Caco-2 (cell line): ENCODE data around the gene PLXNC1. TPM values are rescaled to one million over a fixed set of nuclear protein-coding genes. Genes with fewer than 3 reads are reported as not detected.

Experiments used
- BruUV-seq: library from RNA; stranded (reverse); fragments of 400-500 nt; replicated peaks from 2 replicates; lab custom pipeline; 2021; lab: Mats Ljungman, UMichigan
- CTCF ChIA-PET: fragments of 300-600 bp; sonication (Branson Sonifier 250); formaldehyde crosslinking; loops from one replicate; lab custom pipeline; 2022; ENCODE audit warnings: antibody characterized with exemption; lab: Charles Lee
- POLR2A ChIA-PET: fragments of 300-600 bp; sonication (Branson Sonifier 250); formaldehyde crosslinking; loops from one replicate; lab custom pipeline; 2022; ENCODE audit warnings: antibody characterized with exemption; lab: Charles Lee
- DNase-seq, 2 experiments: peaks; one replicate each; pipeline versions ENCODE4 v3.0.0 to v3.0.0-alpha.2; 2020 to 2022
- H3K27me3 ChIP-seq: replicated peaks from 2 replicates; pipeline ENCODE4 v1.6.0; 2011; ENCODE audit warnings: low read length; ENCODE audit not compliant: control insufficient read depth, insufficient read depth
- H3K36me3 ChIP-seq: 2 replicates; pipeline ENCODE4 v1.5.1; 2011; ENCODE audit warnings: low read length; ENCODE audit not compliant: control insufficient read depth, insufficient read depth
- H3K4me1 ChIP-seq: fragments of 250-450 bp; sonication (Bioruptor Pico); 2 replicates; pipeline ENCODE4 v1.5.1; 2020; ENCODE audit warnings: mild to moderate bottlenecking
- H3K4me3 ChIP-seq: 2 replicates; pipeline ENCODE4 v1.5.1; 2011; ENCODE audit warnings: low read depth, mild to moderate bottlenecking, control low read depth, low read length
- H3K9me3 ChIP-seq: fragments of 250-450 bp; sonication (Bioruptor Pico); 2 replicates; pipeline ENCODE4 v1.5.1; 2020; ENCODE audit warnings: mild to moderate bottlenecking, moderate library complexity
- H3K27ac Mint-ChIP-seq: one replicate; pipeline ENCODE4 v1.8.0; 2022; ENCODE audit warnings: mixed read lengths; ENCODE audit not compliant: unreplicated experiment
- H3K27me3 Mint-ChIP-seq: one replicate; pipeline ENCODE4 v1.8.0; 2022; ENCODE audit warnings: mixed read lengths; ENCODE audit not compliant: insufficient read depth, unreplicated experiment
- H3K36me3 Mint-ChIP-seq: one replicate; pipeline ENCODE4 v1.8.0; 2022; ENCODE audit warnings: mild to moderate bottlenecking, mixed read lengths; ENCODE audit not compliant: insufficient read depth, unreplicated experiment
- H3K4me1 Mint-ChIP-seq: one replicate; pipeline ENCODE4 v1.8.0; 2022; ENCODE audit warnings: low read depth, mixed read lengths; ENCODE audit not compliant: unreplicated experiment
- H3K4me3 Mint-ChIP-seq: one replicate; pipeline ENCODE4 v1.8.0; 2022; ENCODE audit warnings: mild to moderate bottlenecking, moderate library complexity, mixed read lengths; ENCODE audit not compliant: unreplicated experiment
- H3K9me3 Mint-ChIP-seq: one replicate; pipeline ENCODE4 v1.8.0; 2022; ENCODE audit warnings: mixed read lengths; ENCODE audit not compliant: unreplicated experiment
- CTCF ChIP-seq, 2 experiments: fragments of 200-600 bp in 1 of 2; IDR thresholded peaks; 1 replicate in 1 of 2; 2 replicates in 1 of 2; pipeline versions ENCODE4 v1.5.1 to v1.8.0; 2011 to 2022; ENCODE audit warnings: antibody characterized with exemption in 1 of 2, control low read depth in 1 of 2, inconsistent platforms in 1 of 2, low read depth in 1 of 2, low read length in 1 of 2, mild to moderate bottlenecking in 1 of 2, moderate library complexity in 1 of 2; ENCODE audit not compliant: insufficient read depth in 1 of 2, severe bottlenecking in 1 of 2, unreplicated experiment in 1 of 2
- intact Hi-C: fragments of 100-400 bp; cut with micrococcal nuclease; formaldehyde crosslinking; loops from one replicate; pipeline ENCODE4 v1.10.0; 2022; ENCODE audit not compliant: unreplicated experiment
- total RNA-seq: library from RNA; stranded (reverse); gene quantifications from 2 replicates; pipeline ENCODE4 v1.2.3, GENCODE V29; 2022

Gene PLXNC1
- total RNA-seq, 1 experiment from 2014 or later, result 41.3 TPM

GRCh38 chr12:94282675-94283074, 134.3 kb downstream of the PLXNC1 start:
- no peaks in the 10 kb centered on the region for H3K9me3 ChIP-seq
- peaks cover 52% of the 10 kb centered on the region for H3K36me3 Mint-ChIP-seq
- no peaks in the 10 kb centered on the region for H3K27me3 ChIP-seq
- H3K9me3 Mint-ChIP-seq, result no peaks in the 10 kb centered on the region
- H3K4me1 ChIP-seq, result no peaks in the 10 kb centered on the region
- DNase-seq, result no peak
- intact Hi-C loops, result no loop called here
- no peak overlapping the region for H3K4me3 ChIP-seq
- BruUV-seq, result no TSS peak
- ChIA-PET POLR2A (no interaction called here), CTCF (no interaction called here)
- no peaks in the 10 kb centered on the region for H3K27me3 Mint-ChIP-seq
- H3K27ac Mint-ChIP-seq, result no peak overlapping the region
- peaks cover 12% of the 10 kb centered on the region for H3K4me1 Mint-ChIP-seq
- H3K4me3 Mint-ChIP-seq, result no peak overlapping the region
- H3K36me3 ChIP-seq, result no peaks in the 10 kb centered on the region; the same call in none of the 2 replicates
- TF ChIP-seq CTCF (IDR thresholded peaks at IDR 0.05; ENCODE audit: insufficient read depth in 1 of 2, low read depth in 1 of 2, low read length in 1 of 2, severe bottlenecking in 1 of 2, unreplicated experiment in 1 of 2), result no peak

- no peaks in the 10 kb centered on the region for H3K4me1 ChIP-seq
- CTCF ChIA-PET, result no interaction called here
- H3K4me3 ChIP-seq, result no peak overlapping the region
- intact Hi-C loops, result no loop called here
- Mint-ChIP-seq H3K4me3 (no peak overlapping the region), H3K9me3 (no peaks in the 10 kb centered on the region), H3K27me3 (no peaks in the 10 kb centered on the region), H3K36me3 (peaks cover 48% of the 10 kb centered on the region), H3K27ac (no peak overlapping the region), H3K4me1 (peaks cover 12% of the 10 kb centered on the region)
- H3K36me3 ChIP-seq, result no peaks in the 10 kb centered on the region; the same call in none of the 2 replicates
- POLR2A ChIA-PET, result no interaction called here
- no peak for DNase-seq
- no peaks in the 10 kb centered on the region for H3K27me3 ChIP-seq
- TF ChIP-seq CTCF (IDR thresholded peaks at IDR 0.05; ENCODE audit: insufficient read depth in 1 of 2, low read depth in 1 of 2, low read length in 1 of 2, severe bottlenecking in 1 of 2, unreplicated experiment in 1 of 2), result no peak
- no peaks in the 10 kb centered on the region for H3K9me3 ChIP-seq
- BruUV-seq, result no TSS peak
Measured at GRCh38 chr12:94284046-94284445, 135.7 kb downstream of the PLXNC1 start.

GRCh38 chr12:94284859-94285258, 136.5 kb downstream of the PLXNC1 start:
- intact Hi-C loops, result no loop called here
- H3K4me3 Mint-ChIP-seq, result no peak overlapping the region
- POLR2A ChIA-PET, result no interaction called here

More at GRCh38 chr12:94284859-94285258, 136.5 kb downstream of the PLXNC1 start:
- no peak for TF ChIP-seq CTCF (IDR thresholded peaks at IDR 0.05; ENCODE audit: insufficient read depth in 1 of 2, low read depth in 1 of 2, low read length in 1 of 2, severe bottlenecking in 1 of 2, unreplicated experiment in 1 of 2)
- no TSS peak for BruUV-seq
- peaks cover 13% of the 10 kb centered on the region for H3K4me1 Mint-ChIP-seq
- H3K9me3 ChIP-seq, result no peaks in the 10 kb centered on the region
- CTCF ChIA-PET, result no interaction called here
- no peaks in the 10 kb centered on the region for H3K27me3 ChIP-seq
- peaks cover 52% of the 10 kb centered on the region for H3K36me3 Mint-ChIP-seq
- H3K4me1 ChIP-seq, result no peaks in the 10 kb centered on the region
- H3K4me3 ChIP-seq, result no peak overlapping the region
- DNase-seq, result no peak
- H3K27me3 Mint-ChIP-seq, result no peaks in the 10 kb centered on the region
- no peaks in the 10 kb centered on the region; the same call in none of the 2 replicates for H3K36me3 ChIP-seq
- H3K9me3 Mint-ChIP-seq, result no peaks in the 10 kb centered on the region
- H3K27ac Mint-ChIP-seq, result no peak overlapping the region
